Activated naive CD8-positive, alpha-beta T cell treated with anti-CD3 and anti-CD28 coated beads, Interleukin-2, amount 10 ng/mL, durations not matched to agents 7 days and 5 days (primary cell): Measurements from ENCODE around the gene ADCY7. TPM values are rescaled to one million over a fixed set of nuclear protein-coding genes. Genes with fewer than 3 reads are reported as not detected.

Experiments used
- ATAC-seq: fragments of 150-1000 bp; cut with Tn5 transposase; one replicate; pipeline ENCODE4 v1.10.0; 2021; ENCODE audit warnings: low read depth, moderate library complexity
- POLR2A ChIA-PET: fragments of 350-600 bp; sonication (Branson Sonifier 250); formaldehyde crosslinking; loops from one replicate; lab custom pipeline; 2021; ENCODE audit warnings: antibody characterized with exemption; lab: Charles Lee
- DNase-seq: peaks from one replicate; pipeline ENCODE4 v3.0.0; 2021
- H3K27ac Mint-ChIP-seq: one replicate; pipeline ENCODE4 v1.8.0; 2022; ENCODE audit warnings: mild to moderate bottlenecking, mixed read lengths
- H3K27me3 Mint-ChIP-seq: one replicate; pipeline ENCODE4 v1.8.0; 2022; ENCODE audit warnings: mild to moderate bottlenecking, moderate library complexity, mixed read lengths
- H3K36me3 Mint-ChIP-seq: one replicate; pipeline ENCODE4 v1.8.0; 2021; ENCODE audit warnings: mild to moderate bottlenecking, mixed read lengths
- H3K4me1 Mint-ChIP-seq: one replicate; pipeline ENCODE4 v1.8.0; 2021; ENCODE audit warnings: mixed read lengths
- H3K4me3 Mint-ChIP-seq: one replicate; pipeline ENCODE4 v1.8.0; 2022; ENCODE audit warnings: mild to moderate bottlenecking, moderate library complexity, mixed read lengths
- H3K9me3 Mint-ChIP-seq: one replicate; pipeline ENCODE4 v1.8.0; 2021; ENCODE audit warnings: mixed read lengths
- total RNA-seq, 2 experiments: library from RNA; stranded (reverse); gene quantifications; one replicate each; pipeline ENCODE4 v1.2.3, GENCODE V29; 2021

ADCY7 gene
- total RNA-seq, 2 experiments from 2014 or later, result 172 to 177 TPM

DNA sequence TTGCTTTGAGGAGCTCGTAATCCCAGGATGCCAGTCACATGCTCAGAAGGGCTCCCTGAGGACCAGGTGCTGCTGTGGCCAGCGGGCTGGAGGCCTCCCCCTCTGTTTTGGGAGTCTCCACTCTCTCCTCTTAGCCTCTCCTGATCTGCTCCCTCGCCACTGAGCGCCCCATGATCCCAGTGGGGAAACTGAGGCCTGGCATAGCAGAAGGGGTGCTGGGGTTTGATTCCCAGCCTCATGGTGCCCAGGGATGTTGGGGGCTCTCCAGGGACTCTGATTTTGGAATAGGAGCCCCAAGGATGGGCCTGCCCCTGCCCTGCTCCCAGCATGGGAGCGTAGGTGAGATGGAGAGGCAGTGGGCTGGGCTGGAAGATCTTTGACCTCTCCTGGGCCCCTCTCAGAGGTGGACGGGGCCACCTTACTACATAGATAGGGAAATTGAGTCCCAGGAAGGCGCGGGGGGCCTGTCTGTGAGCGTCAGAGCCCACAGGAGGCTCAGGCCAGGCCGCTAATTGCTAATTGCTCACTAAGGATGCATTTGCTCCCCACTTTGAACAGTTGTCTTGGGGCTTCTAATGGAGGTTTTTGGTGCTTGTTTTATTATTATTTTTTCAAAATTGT, 525 bp upstream of the ADCY7 start:
- Mint-ChIP-seq H3K27ac (peak overlapping the region; percentile 94), H3K27me3 (peaks cover 3% of the 10 kb centered on the region), H3K4me3 (peak overlapping the region; percentile 93), H3K36me3 (peaks cover 9% of the 10 kb centered on the region), H3K9me3 (no peaks in the 10 kb centered on the region), H3K4me1 (peaks cover 69% of the 10 kb centered on the region)
- POLR2A ChIA-PET, result interaction anchor here (0.9 to 5.6 kb wide), 3 partner anchors 8 to 47 kb away, joined by 4 to 51 read pairs (median 39); no protein-coding TSS in a partner anchor
- DNase-seq (no peak), ATAC-seq (no peak)

- Mint-ChIP-seq H3K4me3 (peak overlapping the region; percentile 93), H3K9me3 (no peaks in the 10 kb centered on the region), H3K4me1 (peaks cover 72% of the 10 kb centered on the region), H3K27ac (peak overlapping the region; percentile 94), H3K27me3 (no peaks in the 10 kb centered on the region), H3K36me3 (peaks cover 9% of the 10 kb centered on the region)
- ATAC-seq (no peak), DNase-seq (peak; percentile 49)
- POLR2A ChIA-PET, result interaction anchor here (1.5 to 5.6 kb wide), 5 partner anchors 7 to 414 kb away, joined by 4 to 51 read pairs (median 6); partner anchors contain the start of gene SNX20
Measured at GRCh38 chr16:50267151-50267631, 840 bp downstream of the ADCY7 start.

GRCh38 chr16:50267651-50268050, 1.3 kb downstream of the ADCY7 start:
- DNase-seq (peak; percentile 48), ATAC-seq (no peak)
- peaks cover 9% of the 10 kb centered on the region for H3K36me3 Mint-ChIP-seq
- peak overlapping the region; percentile 93 for H3K4me3 Mint-ChIP-seq
- POLR2A ChIA-PET, result interaction anchor here (1.5 to 5.6 kb wide), 4 partner anchors 12 to 414 kb away, joined by 4 to 51 read pairs (median 6); partner anchors contain the start of gene SNX20
- no peaks in the 10 kb centered on the region for H3K9me3 Mint-ChIP-seq
- H3K27ac Mint-ChIP-seq, result peak overlapping the region; percentile 94
- H3K27me3 Mint-ChIP-seq, result no peaks in the 10 kb centered on the region
- H3K4me1 Mint-ChIP-seq, result peaks cover 74% of the 10 kb centered on the region

DNA sequence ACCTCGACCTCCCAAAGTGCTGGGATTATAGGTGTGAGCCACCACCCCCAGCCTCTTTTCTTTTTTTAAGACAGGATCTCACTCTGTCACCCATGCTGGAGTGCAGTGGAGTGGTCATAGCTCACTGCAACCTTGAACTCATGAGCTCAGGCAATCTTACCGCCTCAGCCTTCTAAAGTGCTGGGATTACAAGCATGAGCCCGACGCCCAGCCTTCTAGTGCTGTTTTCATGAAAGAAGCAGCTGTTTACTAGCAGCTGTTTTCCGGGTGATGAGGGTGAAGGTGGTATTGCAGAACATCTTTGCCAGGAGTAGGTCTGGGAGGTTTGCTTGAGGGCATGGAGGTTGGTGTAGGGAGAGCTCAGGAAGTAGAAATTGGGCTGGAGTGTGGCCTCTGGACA, 2.0 kb downstream of the ADCY7 start:
- DNase-seq, result no peak
- Mint-ChIP-seq H3K9me3 (no peaks in the 10 kb centered on the region), H3K36me3 (peaks cover 10% of the 10 kb centered on the region), H3K27ac (peak overlapping the region; percentile 94), H3K4me1 (peaks cover 78% of the 10 kb centered on the region), H3K27me3 (no peaks in the 10 kb centered on the region), H3K4me3 (peak overlapping the region; percentile 93)
- no peak for ATAC-seq
- POLR2A ChIA-PET, result interaction anchor here (0.7 to 5.6 kb wide), 5 partner anchors 12 to 413 kb away, joined by 4 to 51 read pairs (median 6); partner anchors contain the start of gene SNX20

- Mint-ChIP-seq H3K4me1 (peaks cover 78% of the 10 kb centered on the region), H3K27me3 (no peaks in the 10 kb centered on the region), H3K36me3 (peaks cover 11% of the 10 kb centered on the region), H3K9me3 (no peaks in the 10 kb centered on the region), H3K4me3 (peak overlapping the region; percentile 74), H3K27ac (peak overlapping the region; percentile 84)
- no peak for ATAC-seq
- DNase-seq, result peak; percentile 34
- POLR2A ChIA-PET, result interaction anchor here (0.7 to 5.6 kb wide), 3 partner anchors 11 to 58 kb away, joined by 4 to 51 read pairs (median 4); no protein-coding TSS in a partner anchor
Measured at GRCh38 chr16:50269061-50269705, 2.8 kb downstream of the ADCY7 start.

GRCh38 chr16:50269769-50270509, 3.6 kb downstream of the ADCY7 start:
- ATAC-seq (no peak), DNase-seq (no peak)
- peaks cover 11% of the 10 kb centered on the region for H3K36me3 Mint-ChIP-seq
- H3K27ac Mint-ChIP-seq, result no peak overlapping the region
- peak overlapping the region; percentile 74 for H3K4me3 Mint-ChIP-seq
- no peaks in the 10 kb centered on the region for H3K9me3 Mint-ChIP-seq
- POLR2A ChIA-PET, result interaction anchor here (5.6 kb wide), 1 partner anchor 10 kb away, joined by 51 read pairs; no protein-coding TSS in a partner anchor
- H3K27me3 Mint-ChIP-seq, result no peaks in the 10 kb centered on the region
- H3K4me1 Mint-ChIP-seq, result peaks cover 75% of the 10 kb centered on the region

- no peak overlapping the region for H3K4me3 Mint-ChIP-seq
- POLR2A ChIA-PET, result interaction anchor here (5.6 kb wide), 1 partner anchor 9 kb away, joined by 51 read pairs; no protein-coding TSS in a partner anchor
- H3K4me1 Mint-ChIP-seq, result peaks cover 75% of the 10 kb centered on the region
- no peaks in the 10 kb centered on the region for H3K9me3 Mint-ChIP-seq
- H3K27ac Mint-ChIP-seq, result no peak overlapping the region
- peaks cover 11% of the 10 kb centered on the region for H3K36me3 Mint-ChIP-seq
- no peaks in the 10 kb centered on the region for H3K27me3 Mint-ChIP-seq
- ATAC-seq (no peak), DNase-seq (peak; percentile 28)
Measured at GRCh38 chr16:50270510-50271147, 4.3 kb downstream of the ADCY7 start.

DNA sequence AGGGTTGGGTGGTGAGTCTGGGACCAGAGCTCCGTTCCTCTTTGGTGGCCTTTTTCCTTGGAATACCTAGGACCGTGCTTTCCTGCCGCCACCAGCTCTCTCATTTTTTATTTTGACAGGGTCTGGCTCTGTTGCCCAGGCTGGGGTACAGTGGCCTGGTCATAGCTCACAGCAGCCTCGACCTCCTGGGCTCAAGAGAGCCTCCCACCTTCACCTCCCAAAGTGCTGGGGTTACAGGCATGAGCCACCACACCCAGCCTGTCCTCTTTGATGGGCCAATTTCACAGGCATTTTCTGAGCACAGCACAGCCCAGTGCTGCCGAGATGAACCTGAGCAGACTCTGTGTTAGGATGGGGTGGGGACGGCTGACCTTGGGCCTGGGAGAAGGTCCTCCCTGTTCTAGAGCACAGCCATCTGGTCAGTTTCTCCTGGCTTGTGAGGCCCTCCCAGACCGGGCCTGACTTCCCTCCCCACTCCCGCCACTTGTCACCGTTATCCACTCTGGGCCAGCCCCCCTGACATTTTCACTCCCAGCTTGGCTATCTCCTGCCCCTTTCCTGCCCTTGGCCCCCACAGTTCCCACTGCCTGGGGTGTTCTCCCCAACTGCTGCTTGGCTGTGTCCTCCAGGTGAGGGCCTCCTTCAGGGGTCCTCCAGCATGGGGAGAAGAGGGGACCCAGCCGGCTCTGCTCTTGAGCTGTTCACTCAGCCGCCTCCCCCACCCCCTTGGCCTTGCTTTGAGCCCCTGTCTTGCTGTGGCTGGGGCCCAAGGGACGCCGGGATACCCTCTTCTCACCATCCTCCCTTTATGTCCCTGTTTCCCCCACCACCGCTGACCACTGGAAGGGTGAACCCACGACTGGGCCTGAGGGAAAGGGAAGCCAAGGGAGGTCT, 5.0 kb downstream of the ADCY7 start:
- H3K9me3 Mint-ChIP-seq, result no peaks in the 10 kb centered on the region
- H3K36me3 Mint-ChIP-seq, result peaks cover 10% of the 10 kb centered on the region
- POLR2A ChIA-PET, result interaction anchor here (0.8 to 5.6 kb wide), 4 partner anchors 9 to 40 kb away, joined by 3 to 51 read pairs (median 12); no protein-coding TSS in a partner anchor
- H3K4me1 Mint-ChIP-seq, result peaks cover 70% of the 10 kb centered on the region
- no peak overlapping the region for H3K4me3 Mint-ChIP-seq
- no peaks in the 10 kb centered on the region for H3K27me3 Mint-ChIP-seq
- ATAC-seq (no peak), DNase-seq (peak; percentile 28)
- peak overlapping the region; percentile 99 for H3K27ac Mint-ChIP-seq

- Mint-ChIP-seq H3K27ac (peak overlapping the region; percentile 99), H3K36me3 (peaks cover 13% of the 10 kb centered on the region), H3K4me1 (peaks cover 74% of the 10 kb centered on the region), H3K4me3 (peak overlapping the region; percentile 93), H3K27me3 (no peaks in the 10 kb centered on the region), H3K9me3 (no peaks in the 10 kb centered on the region)
- DNase-seq, result peak; percentile 47
- ATAC-seq, result no peak
- POLR2A ChIA-PET, result interaction anchor here (0.8 to 4.1 kb wide), 5 partner anchors 7 to 39 kb away, joined by 3 to 39 read pairs (median 5); partner anchors contain the start of gene ADCY7
Measured at GRCh38 chr16:50272111-50272571, 5.8 kb downstream of the ADCY7 start.

DNA sequence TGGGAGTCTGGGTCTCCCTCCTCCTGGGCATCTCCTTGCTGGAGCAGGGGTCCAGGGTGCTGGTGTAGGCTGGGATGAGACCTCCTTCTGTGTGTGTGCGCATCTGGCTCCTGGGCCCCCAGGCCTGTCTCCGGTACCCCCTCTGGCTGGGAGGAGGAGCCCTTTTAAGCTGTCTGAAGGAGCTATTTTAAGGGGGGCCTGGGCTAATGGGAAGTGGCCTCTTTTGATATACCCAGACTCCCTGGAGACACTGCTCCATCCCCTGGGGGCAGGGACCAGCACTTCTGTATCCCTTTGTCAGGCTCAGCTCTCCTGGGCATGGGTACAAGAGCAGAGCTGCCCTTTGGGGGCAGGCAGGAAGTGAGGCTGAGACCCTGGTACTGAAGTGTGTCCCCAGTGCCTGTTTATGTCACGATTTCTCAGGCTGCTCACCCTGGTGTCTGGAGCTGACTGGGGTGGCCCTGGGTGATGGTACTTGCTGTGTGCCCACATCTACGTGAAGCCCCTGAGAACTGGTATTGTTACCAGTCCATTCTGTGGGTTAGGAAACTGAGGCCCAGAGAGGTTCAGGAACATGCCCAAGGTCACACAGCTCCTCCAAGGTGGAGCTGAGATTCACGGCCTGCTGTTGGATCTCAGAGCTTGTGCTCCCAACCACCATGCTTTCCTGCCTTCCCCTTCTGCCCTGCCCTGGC, 6.5 kb downstream of the ADCY7 start:
- H3K27ac Mint-ChIP-seq, result peak overlapping the region; percentile 99
- POLR2A ChIA-PET, result interaction anchor here (1.3 to 4.1 kb wide), 6 partner anchors 8 to 394 kb away, joined by 3 to 39 read pairs (median 8); partner anchors contain the start of gene ADCY7
- H3K4me1 Mint-ChIP-seq, result peaks cover 76% of the 10 kb centered on the region
- peak overlapping the region; percentile 93 for H3K4me3 Mint-ChIP-seq
- DNase-seq (peak; percentile 37), ATAC-seq (no peak)
- H3K9me3 Mint-ChIP-seq, result no peaks in the 10 kb centered on the region
- H3K36me3 Mint-ChIP-seq, result peaks cover 14% of the 10 kb centered on the region
- no peaks in the 10 kb centered on the region for H3K27me3 Mint-ChIP-seq

- Mint-ChIP-seq H3K4me1 (peaks cover 77% of the 10 kb centered on the region), H3K27ac (peak overlapping the region; percentile 99), H3K4me3 (peak overlapping the region; percentile 93), H3K27me3 (no peaks in the 10 kb centered on the region), H3K9me3 (no peaks in the 10 kb centered on the region), H3K36me3 (peaks cover 17% of the 10 kb centered on the region)
- POLR2A ChIA-PET, result interaction anchor here (1.3 to 4.1 kb wide), 6 partner anchors 9 to 394 kb away, joined by 3 to 39 read pairs (median 8); partner anchors contain the start of gene ADCY7
- peak; percentile 33 for DNase-seq
- no peak for ATAC-seq
Measured at GRCh38 chr16:50273382-50273690, 7.0 kb downstream of the ADCY7 start.
